Lung microvascular endothelial cell (primary cell): Measurements from ENCODE around the gene ICAM5. TPM values are rescaled to one million over a fixed set of nuclear protein-coding genes. Genes with fewer than 3 reads are reported as not detected.
A peak's percentile ranks its signal among the peaks of the same experiment; 100 is the strongest.

Source experiments
- DNase-seq, 2 donors: peaks; one replicate each; pipeline versions ENCODE4 v3.0.0 to v3.0.0-alpha.2; 2010; ENCODE audit warnings: low read depth in 2 of 2
- total RNA-seq: library from RNA; depleted of rRNA; stranded (reverse); fragments of >200 nt; gene quantifications from 2 replicates; pipeline ENCODE4 v1.2.1, GENCODE V29; 2014

The ICAM5 gene
- total RNA-seq, 1 donor from 2014 or later = under 0.01 TPM

DNA sequence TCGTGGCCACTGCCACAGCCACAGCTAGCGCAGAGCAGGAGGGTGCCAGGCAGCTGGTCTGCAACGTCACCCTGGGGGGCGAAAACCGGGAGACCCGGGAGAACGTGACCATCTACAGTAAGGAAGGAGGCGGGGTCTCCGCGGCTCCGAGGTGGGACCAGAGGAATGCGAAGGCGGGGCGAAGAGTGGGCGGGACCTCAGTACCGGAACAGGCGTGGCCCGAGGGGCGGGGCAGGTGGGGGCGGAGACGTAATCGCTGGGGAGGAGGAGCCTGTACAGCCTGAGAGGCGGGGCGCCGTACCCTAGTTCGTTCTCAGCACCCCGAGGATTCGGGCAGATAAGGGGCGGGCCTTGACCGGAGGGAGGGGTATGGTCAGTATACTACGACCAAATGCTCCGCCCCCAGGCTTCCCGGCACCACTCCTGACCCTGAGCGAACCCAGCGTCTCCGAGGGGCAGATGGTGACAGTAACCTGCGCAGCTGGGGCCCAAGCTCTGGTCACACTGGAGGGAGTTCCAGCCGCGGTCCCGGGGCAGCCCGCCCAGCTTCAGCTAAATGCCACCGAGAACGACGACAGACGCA is 2.5 kb downstream of the ICAM5 start:
- peak; percentile 50 to 58 for DNase-seq

DNA sequence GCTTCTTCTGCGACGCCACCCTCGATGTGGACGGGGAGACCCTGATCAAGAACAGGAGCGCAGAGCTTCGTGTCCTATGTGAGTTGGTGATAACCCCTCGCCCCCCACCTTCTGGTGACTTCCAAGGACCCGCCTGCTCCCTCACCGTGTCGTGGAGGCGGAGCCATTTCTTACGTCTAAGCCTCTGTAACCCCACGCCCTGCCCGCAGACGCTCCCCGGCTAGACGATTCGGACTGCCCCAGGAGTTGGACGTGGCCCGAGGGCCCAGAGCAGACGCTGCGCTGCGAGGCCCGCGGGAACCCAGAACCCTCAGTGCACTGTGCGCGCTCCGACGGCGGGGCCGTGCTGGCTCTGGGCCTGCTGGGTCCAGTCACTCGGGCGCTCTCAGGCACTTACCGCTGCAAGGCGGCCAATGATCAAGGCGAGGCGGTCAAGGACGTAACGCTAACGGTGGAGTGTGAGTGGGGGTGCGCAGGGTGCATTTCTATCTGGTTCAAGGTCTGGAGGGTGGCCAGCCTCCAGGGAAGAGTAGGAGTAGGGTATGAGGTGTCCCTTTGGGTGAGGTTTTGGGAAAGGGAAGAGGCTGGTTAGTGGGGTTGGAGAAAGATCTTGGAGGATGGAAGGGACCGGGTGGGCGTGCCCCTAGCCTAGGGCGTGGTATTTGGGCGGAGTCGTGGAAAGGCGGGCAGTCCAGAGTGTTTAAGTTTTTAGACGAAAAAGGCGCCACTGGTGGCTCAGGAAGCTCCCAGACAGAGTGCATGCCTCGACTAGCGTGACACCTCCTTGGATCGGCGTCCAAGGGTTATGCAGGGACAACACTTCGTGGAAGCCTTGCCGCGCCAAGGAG is 3.3 kb downstream of the ICAM5 start:
- no peak for DNase-seq

DNA sequence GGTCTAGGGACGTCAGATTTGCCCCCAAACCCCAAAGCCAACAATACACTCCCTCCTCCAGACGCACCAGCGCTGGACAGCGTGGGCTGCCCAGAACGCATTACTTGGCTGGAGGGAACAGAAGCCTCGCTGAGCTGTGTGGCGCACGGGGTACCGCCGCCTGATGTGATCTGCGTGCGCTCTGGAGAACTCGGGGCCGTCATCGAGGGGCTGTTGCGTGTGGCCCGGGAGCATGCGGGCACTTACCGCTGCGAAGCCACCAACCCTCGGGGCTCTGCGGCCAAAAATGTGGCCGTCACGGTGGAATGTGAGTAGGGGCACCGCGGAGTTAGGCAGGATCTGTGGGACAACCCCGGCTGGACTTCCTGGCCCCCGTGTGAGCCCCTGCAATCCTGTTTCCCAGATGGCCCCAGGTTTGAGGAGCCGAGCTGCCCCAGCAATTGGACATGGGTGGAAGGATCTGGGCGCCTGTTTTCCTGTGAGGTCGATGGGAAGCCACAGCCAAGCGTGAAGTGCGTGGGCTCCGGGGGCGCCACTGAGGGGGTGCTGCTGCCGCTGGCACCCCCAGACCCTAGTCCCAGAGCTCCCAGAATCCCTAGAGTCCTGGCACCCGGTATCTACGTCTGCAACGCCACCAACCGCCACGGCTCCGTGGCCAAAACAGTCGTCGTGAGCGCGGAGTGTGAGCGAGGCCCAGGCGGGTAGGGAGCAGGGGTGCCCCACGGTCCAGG is 4.0 kb downstream of the ICAM5 start:
- DNase-seq = no peak

DNA sequence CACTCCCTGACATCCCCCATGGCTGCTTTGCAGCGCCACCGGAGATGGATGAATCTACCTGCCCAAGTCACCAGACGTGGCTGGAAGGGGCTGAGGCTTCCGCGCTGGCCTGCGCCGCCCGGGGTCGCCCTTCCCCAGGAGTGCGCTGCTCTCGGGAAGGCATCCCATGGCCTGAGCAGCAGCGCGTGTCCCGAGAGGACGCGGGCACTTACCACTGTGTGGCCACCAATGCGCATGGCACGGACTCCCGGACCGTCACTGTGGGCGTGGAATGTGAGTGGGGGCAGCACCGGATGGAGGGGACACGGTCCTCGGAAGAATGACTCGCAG is 4.6 kb downstream of the ICAM5 start:
- DNase-seq = peak in 1 of 2 donors; percentile 32

DNA sequence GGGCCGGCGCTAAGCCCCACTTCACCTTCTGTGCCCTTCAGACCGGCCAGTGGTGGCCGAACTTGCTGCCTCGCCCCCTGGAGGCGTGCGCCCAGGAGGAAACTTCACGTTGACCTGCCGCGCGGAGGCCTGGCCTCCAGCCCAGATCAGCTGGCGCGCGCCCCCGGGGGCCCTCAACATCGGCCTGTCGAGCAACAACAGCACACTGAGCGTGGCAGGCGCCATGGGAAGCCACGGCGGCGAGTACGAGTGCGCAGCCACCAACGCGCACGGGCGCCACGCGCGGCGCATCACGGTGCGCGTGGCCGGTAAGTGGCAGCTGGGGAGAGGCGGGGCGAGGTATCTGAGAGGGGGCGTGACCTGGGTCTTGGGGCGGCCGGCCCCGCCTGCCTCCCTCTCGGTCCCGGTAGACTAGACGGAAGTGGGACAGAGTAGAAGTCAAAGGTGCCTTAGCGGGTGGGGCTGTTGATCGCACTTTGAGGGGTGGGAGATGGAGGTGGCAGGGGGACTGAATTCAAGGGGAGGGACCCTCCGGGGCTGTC is 5.6 kb downstream of the ICAM5 start:
- peak in 1 of 2 donors; percentile 63 for DNase-seq

DNA sequence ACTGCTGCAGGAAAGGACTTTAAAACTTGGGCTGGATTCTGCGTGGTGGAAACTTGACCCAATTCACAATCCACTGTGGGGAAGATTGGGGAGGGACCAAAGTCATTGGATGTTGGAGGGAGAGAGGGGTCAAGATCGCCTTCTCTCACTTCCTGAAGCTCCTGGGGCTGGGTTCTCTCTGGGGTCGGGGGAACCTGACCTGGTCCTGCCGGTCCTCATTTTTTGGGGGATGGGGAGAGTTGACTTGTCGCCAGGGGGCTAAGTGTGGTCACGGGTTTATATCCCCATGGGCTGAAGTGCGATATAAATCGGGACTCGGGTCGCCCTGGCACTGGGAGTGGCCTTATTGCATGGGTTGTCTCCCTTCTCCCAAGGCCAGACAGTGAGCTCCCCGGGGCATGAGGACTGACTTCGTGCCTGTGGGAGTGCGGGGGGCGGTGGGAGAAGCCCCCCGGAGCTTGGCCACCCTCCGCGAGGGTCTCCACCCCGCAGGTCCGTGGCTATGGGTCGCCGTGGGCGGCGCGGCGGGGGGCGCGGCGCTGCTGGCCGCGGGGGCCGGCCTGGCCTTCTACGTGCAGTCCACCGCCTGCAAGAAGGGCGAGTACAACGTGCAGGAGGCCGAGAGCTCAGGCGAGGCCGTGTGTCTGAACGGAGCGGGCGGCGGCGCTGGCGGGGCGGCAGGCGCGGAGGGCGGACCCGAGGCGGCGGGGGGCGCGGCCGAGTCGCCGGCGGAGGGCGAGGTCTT is 6.3 kb downstream of the ICAM5 start:
- no peak for DNase-seq

DNA sequence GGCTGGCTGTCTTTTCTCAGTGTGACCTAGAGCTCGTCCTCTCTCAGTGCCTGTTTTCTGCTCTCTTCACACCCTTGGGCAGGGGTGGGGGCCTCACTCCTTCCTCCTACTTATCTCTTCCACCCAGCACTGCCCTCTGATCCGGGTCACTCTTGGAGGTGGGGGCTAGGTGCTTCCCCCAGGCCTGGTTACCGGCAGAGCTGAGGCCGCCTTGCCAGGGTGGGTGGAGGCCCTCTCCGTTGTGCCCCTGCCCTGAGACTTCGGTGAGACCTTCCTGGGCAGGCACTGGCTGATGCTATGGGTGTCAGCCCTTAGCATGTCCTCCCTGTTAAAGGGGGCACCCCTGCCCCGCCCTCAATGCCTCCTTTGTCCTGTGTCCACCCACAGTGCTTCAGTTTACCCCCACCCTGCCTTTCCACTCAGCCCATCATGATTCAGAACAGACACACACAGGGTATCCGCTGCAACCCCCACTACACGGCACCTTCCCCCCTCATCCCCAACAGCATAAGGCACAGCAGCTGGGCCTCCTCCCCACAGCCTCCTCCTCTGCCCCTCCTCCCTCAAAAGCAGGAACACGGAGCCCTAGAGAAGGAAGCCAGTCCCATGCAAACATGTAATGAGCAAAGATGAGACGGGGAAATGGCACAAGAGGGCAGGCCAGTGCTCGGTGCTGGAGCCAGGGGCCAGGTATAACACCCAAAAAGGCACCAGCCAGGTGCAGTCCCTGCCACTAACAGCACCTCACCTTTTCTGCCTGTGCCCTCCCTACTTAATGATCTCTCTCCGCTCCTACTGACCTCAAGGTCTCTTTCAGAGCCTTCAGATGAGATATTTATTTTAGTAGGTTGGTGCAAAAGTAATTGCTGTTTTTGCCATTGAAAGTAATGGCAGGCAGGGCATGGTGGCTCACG is 10.1 kb downstream of the ICAM5 start:
- no peak for DNase-seq

DNA sequence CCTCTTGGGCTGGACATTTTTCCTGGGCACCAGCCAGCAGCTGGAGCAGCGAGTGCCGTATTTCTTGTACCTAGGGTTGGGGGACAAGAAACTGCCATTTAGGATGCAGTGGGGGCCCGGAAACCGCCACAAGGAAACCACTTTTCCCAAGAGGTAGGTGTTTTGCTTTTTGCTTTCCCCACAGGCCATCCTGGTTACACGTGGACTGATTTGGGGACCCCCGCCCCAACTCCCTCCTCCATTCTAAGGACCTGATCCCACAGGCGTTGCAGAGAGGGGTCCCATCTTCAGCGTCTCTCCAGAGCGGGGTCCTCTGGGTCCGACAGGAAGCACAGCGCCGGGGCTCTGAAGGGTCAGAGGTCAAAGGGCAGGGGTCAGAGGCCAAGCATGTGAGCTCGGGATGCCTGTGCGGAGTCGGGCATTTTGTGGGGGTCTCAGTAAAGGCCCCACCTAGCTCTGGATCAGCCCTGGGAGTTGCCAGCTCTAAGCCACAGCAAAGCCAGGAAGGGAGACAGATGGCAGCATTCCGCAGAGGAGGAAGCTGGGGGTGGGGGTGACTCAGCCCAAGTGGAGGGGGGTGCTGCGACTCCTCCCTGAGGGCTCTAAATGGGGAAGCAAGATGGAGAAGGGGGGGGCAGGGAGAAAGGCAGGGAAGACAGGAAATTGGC is 15.5 kb downstream of the ICAM5 start:
- peak in 1 of 2 donors; percentile 45 for DNase-seq

DNA sequence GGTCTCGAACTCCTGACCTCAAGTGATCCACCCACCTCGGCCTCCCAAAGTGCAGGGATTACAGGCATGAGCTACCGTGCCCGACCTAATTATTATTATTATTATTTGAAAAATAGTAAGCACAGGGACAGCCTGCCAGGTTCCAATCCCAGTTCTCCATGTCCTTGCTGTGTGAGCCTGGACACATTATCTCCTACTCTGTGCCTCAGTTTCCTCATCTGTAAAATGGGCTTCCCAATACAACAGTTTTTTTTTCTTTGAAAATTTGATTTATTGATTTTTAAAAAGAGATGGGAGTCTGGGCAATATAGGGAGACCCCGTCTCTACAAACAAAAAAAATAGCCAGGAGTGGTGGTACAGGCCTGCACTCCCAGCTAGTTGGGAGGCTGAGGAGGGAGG is 16.6 kb downstream of the ICAM5 start:
- no peak for DNase-seq

DNA sequence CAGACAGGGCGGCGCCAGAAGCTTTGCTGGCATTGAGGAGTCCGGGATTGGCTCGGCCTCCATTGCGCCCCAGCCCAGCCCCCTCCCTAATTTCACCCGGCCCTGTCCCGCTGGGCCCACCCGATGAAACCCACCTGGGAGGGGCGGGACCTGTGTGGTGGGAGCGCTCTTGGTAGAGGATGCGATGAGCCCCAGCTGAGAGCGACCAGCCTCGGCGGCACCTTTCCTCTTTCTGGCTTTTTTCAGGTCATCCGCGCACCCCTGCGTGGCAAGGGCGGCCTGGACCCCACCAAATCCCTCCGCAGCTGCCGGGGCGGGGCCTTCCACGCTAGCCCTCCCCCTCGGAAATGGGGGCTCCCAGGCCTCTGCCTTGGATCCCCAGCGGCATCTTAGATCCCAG is 19.7 kb downstream of the ICAM5 start, which contains the start of gene ZGLP1:
ZGLP1 (minus strand) TSS at position 393 of the 400 bp plus-strand sequence.
- no peak for DNase-seq

DNA sequence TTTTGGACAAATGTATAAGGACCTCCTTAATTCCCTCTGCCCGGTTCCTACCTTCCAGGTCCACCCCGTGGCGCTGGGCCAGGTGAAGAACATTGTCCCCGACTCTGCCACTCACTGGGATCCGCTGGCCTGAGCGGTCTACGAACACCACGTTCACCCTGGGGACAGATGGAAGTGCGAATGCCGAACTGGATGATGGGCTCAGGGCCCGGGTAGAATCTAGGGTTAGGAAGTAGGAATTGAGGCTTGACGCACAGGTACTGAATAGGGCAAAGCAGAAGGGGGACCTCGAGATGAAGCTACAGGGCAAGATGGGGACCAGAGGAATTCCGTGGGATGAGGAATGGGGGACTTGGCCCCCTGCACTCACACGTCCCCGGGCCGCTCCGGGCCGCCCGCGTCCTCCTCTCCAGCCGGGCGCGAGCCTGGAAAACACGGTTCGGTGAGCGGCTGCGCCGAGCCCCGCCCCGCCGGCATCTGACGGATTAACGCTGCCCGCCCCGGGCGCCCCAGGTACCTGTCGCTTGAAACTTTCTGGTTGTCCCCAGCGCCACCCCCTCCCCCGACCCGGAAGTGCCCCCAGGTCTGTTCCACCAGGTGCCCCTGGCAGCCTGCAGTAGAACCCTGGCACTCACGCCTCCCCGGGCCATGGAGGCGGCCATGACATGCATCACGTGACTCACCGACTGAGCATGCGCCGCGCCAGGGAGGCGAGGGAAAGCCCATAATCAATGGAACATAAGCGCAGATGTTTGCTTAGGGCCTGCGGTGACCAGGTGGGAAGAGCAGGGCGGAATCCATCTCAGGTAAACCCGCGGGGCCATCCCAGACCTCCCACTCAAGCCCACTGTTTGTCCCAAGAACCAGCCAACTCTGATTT is 25.8 kb downstream of the ICAM5 start, which contains the start of gene FDX2:
FDX2 (minus strand) TSS at position 681 of the 880 bp plus-strand sequence; CDS start at position 662, 19 bp downstream.
- DNase-seq = peak; percentile 76 to 90

DNA sequence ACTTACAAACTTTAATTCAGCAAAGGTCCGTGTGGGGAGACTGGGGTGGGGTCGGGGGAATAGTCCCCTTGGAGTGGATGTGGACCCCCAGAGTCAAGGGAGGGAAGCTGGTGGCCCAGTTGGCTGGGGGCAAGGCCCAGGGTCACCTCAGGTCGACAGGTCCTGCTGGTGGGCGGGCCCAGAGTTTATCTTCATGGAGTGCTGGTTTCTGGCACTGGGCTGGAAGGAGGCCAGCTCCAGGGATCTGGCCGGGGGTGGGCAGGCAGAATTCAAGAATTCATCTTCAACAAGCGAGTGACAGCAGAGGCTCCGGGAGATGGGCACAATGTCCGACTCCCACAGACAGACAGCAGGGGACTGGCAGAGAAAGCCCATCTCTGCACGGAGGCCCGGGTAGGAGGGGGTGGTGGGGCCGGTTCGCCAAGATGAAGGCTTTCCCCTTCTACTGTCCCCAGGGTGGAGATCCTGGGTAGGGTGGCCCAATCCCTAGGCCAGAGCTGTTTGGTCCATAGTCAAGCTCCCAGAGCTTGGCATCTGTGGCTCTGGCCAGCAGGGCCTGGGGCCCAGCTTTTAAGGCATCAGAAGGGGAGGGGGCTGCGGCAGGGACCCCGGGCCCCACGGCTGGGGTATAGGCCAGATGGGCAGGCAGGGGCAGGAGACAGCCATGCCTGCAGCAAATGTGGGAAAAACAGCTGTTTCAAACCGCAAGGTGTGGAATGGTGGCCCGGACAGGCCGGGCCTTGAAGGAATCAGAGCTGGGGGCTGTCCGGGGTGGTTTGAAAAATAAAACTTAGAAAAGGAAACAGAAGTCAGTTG is 26.7 kb downstream of the ICAM5 start:
- DNase-seq = no peak

DNA sequence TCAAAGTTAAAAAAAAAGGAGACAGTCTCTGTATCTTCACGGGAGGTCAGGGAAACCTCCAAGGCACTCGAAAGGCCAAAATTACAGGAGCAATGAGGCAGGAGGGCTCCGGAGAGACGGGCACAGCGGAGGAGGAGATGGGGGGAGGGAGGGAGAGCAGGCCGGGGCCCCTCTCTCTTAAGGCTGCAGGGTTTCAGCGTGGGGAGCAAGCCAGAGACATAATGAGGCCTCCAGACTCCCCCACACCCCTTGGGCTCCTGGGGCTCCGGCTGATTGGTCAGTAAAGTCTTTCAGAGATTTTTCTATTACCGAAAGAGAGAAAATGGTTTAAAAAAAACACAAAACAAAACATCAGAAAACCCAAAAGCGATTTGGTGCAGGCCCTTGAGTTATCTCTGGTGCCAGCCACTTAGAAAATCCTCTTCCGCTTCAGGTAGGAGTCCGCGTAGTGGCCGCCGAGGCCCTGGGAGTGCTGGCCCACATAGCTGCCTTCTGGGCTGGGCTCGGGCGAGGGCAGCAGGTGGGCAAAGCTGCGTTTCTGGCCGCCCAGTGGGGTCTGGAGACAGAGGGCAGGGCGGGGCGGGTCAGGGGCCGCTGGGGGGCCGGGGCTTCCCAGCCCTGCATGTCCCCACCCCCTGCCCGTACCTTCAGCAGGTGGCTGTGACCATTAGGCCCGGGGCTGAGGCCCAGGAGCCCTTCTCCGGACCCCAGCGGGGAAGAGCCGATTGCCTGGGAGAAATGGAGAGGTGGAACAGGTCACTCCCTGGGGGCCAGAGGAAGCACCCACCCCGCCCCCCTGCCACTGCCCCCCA is 27.5 kb downstream of the ICAM5 start:
- no peak for DNase-seq

DNA sequence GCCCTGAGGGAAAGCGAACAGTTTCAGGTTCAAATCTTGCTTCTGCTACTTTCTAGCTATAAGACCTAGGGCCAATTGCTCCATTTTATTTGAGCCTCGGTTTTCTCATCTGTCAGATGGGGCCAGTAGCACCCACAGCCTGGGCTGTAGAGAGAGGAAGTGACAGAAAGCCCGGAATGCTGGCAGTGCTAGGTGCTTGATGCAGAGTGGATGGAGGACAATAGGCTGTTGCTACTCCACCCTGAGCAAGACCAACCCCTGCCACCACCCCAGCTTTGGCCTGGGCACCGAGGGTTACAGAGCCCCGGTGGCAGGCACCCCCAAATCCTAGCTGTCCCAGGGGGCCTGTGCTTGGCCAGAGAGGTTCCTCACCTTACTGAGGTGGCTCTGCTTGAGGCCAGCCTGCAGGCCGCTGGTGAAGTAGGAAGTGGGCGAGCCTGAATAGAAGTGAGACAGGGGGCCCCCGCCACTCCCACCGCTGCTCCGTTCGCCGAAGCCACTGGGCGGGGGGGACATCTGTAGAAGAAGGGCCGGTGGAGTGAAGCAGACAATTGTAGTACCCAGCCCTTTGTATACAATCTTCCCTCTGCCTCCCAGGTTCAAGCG is 28.2 kb downstream of the ICAM5 start:
- no peak for DNase-seq

DNA sequence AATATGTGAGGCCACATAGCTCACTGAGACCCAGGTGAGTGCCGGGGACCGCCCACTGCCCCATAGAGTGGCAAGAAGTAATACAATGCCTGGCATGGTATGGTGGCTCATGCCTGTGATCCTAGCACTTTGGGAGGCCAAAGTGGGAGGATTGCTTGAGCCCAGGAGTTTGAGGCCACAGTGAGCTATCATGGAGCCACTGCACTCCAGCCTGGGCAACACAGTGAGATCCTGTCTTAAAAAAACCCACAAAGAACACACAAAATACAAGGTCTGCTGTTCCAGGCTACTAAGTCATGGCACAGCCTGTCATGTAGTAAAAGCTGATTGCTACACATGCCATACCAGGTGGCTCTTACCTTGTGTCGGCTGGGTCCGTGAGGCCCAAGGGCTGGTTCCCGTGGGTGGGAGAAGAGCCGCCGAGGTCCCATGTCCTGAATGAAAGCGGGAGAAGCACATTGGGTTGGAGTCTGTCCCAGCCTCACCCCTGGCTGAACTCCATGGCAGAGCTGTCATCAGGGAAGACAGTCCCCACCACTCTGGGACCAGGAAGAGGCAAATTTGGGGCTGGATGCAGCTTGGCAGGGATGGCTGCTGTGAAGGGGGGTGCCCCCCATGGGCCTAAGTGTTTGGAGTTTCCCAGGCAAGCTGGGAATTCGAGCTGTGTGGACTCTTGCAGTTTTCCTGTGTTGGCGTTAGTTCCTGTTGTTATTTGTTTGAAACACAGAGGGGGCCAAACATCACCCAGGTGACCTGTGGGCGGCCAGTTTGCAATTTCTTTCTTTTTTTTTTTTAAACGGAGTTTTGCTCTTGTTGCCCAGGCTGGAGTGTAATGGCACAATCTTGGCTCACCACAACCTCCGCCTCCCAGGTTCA is 29.3 kb downstream of the ICAM5 start:
- DNase-seq = no peak
